Right atrium auricular region (tissue), 2 donors: ENCODE results near the gene HMGB2. TPM values are rescaled to one million over a fixed set of nuclear protein-coding genes. Genes with fewer than 3 reads are reported as not detected.

Experiments
- DNase-seq: peaks from one replicate; pipeline ENCODE4 v3.0.0-alpha.2; 2019; ENCODE audit warnings: low spot score
- H3K27ac ChIP-seq, 2 donors: fragments of 200-600 bp; sonication (generic); 1 replicate in 1 of 2; 2 replicates in 1 of 2; pipeline ENCODE4 v1.5.1; 2016 to 2019
- H3K27me3 ChIP-seq, 2 donors: fragments of 200-600 bp; sonication (generic); one replicate each; pipeline versions ENCODE4 v1.5.1 to v1.6.0; 2017 to 2019
- H3K36me3 ChIP-seq: fragments of 200-600 bp; sonication (generic); one replicate; pipeline ENCODE4 v1.5.1; 2016
- H3K4me1 ChIP-seq, 2 donors: fragments of 200-600 bp; sonication (generic); one replicate each; pipeline versions ENCODE4 v1.5.1 to v1.6.0; 2017 to 2019
- H3K4me3 ChIP-seq, 2 donors: fragments of 200-600 bp; sonication (generic); 1 replicate in 1 of 2; 2 replicates in 1 of 2; pipeline ENCODE4 v1.5.1; 2017 to 2019; ENCODE audit warnings: mild to moderate bottlenecking in 1 of 2, moderate library complexity in 1 of 2
- H3K9me3 ChIP-seq, 2 donors: fragments of 200-600 bp; sonication (generic); one replicate each; pipeline ENCODE4 v1.5.1; 2019
- total RNA-seq, 2 donors: library from RNA; depleted of rRNA; stranded (reverse); fragments of >200 nt; gene quantifications; one replicate each; pipeline ENCODE4 v1.1.0, GENCODE V29; 2016
- TF ChIP-seq, protein P1 (sequence below), 2 donors: fragments of 200-600 bp; sonication (generic); IDR thresholded peaks; one replicate each; pipeline ENCODE4 v1.5.1; 2019; ENCODE audit warnings: antibody characterized with exemption in 2 of 2

Gene HMGB2
- total RNA-seq, result 10 to 100 TPM; 34.4 to 41.7 TPM

DNA sequence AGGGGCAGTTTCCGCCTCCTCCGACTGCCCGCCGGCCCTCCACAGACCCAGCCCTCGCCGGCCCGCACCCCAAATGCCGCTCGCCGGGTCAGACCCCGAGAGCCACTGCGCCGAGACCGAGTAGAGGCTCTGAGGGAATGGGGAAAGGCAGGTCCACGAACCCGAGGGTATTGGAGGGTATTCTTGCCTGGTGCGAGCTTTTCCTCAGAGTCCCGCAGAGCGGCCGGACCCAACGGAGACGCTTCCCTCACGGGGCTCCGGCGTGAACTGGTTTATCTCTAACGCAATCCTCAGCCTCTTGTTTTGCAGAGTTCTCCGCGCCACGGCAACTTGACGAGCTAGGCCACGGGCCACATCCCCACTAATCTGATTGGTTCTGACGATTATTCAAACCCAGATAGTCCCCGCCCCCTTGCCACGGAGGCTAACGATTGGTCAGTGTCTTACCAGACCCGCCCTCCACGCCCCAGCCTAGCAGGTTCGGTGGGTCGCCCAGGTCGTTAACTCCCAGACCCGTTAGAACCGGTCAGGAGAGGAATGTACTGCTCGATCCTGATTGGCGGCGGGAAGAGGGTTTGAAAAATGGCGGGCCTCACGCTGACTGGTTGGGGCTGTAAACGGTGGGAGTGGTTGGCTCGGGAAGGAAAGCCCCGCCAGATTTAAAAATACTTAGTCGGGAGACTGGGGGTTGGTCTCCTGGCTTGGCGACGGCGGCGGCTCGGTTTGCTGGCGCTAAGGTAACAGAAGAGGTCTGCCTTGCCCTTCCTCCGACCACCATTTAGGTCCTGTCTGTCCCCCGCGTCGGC lies at the start of gene HMGB2:
Gene HMGB2, minus strand, starts transcription at position 274 of the 806 bp plus-strand sequence. CDS start 709 bp downstream, outside the sequence.
- Histone ChIP-seq H3K36me3 (peaks cover 24% of the 10 kb centered on the region), H3K4me1 (peaks cover 0 to 18% of the 10 kb centered on the region in 2 donors), H3K27me3 (no peaks in the 10 kb centered on the region), H3K27ac (peak within 1 kb of the TSS; percentile 99 to 100), H3K9me3 (no peaks in the 10 kb centered on the region), H3K4me3 (peak within 1 kb of the TSS; percentile 92 to 94)
- peak; percentile 100 for DNase-seq
- TF ChIP-seq, protein P1, sequence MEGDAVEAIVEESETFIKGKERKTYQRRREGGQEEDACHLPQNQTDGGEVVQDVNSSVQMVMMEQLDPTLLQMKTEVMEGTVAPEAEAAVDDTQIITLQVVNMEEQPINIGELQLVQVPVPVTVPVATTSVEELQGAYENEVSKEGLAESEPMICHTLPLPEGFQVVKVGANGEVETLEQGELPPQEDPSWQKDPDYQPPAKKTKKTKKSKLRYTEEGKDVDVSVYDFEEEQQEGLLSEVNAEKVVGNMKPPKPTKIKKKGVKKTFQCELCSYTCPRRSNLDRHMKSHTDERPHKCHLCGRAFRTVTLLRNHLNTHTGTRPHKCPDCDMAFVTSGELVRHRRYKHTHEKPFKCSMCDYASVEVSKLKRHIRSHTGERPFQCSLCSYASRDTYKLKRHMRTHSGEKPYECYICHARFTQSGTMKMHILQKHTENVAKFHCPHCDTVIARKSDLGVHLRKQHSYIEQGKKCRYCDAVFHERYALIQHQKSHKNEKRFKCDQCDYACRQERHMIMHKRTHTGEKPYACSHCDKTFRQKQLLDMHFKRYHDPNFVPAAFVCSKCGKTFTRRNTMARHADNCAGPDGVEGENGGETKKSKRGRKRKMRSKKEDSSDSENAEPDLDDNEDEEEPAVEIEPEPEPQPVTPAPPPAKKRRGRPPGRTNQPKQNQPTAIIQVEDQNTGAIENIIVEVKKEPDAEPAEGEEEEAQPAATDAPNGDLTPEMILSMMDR (IDR thresholded peaks at IDR 0.05), result no peak

DNA sequence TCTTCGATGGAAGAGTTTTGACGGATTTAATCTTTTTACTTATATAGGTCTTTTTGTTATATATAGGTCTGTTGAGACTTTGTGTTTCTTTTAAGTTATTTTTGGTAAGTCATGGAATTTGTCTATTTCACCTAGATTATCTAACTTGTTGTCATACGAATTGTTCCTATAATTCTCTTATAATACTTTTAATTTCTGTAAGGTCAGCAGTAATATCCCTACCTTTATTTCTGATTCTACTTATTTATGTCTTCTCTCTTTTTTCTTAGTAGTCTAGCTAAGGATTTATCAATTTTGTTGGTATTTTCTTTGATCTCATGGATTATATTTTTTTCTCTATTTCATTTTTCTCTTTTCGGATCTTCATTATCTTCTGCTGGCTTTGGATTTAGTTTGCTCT lies 48.2 kb upstream of the HMGB2 start:
- H3K4me3 ChIP-seq, result no peak overlapping the region
- no peaks in the 10 kb centered on the region for H3K9me3 ChIP-seq
- no peak for DNase-seq
- H3K27me3 ChIP-seq, result no peaks in the 10 kb centered on the region
- TF ChIP-seq, protein P1 (IDR thresholded peaks at IDR 0.05), result no peak
- H3K36me3 ChIP-seq, result no peaks in the 10 kb centered on the region
- H3K4me1 ChIP-seq, result peaks cover 0 to 5% of the 10 kb centered on the region in 2 donors
- H3K27ac ChIP-seq, result no peak overlapping the region

DNA sequence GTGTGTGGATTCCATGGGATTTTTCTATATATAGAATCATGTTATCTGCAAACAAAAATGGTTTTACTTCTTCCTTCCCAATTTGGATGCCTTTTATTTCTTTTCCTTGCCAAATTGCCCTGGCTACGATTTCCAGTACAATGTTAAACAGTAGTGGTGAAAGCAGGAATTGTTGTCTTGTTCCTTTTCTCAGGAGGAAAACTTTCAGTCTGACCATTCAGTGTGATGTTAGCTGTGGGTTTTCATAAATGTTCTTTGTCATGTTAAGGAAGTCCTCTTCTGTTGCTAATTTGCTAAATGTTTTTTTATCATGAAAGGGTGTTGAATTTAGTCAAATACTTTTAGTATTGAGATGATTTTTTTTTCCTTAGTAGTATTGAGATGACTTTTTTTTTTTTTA lies 47.5 kb upstream of the HMGB2 start:
- Histone ChIP-seq H3K4me3 (no peak overlapping the region), H3K27ac (no peak overlapping the region), H3K27me3 (no peaks in the 10 kb centered on the region), H3K4me1 (peaks cover 0 to 5% of the 10 kb centered on the region in 2 donors), H3K9me3 (no peaks in the 10 kb centered on the region), H3K36me3 (no peaks in the 10 kb centered on the region)
- TF ChIP-seq, protein P1 (IDR thresholded peaks at IDR 0.05), result no peak
- no peak for DNase-seq

DNA sequence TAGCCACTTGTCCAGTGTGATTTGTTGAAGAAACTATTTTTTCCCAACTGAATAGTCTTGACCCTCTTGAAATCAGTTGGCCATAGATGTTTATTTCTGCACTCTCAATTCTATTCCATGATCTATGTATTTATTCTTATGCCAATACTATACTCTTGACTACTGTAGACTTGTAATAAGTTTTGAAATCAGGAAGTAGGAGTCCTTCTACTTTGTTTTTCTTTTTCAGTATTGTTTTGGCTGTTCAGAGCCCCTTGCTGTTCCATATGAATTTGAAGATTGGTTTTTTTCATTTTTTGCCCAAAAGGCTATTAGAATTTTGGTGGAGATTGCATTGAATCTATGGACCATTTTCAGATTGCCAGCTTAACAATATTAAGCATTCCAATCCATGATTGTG lies 46.8 kb upstream of the HMGB2 start:
- Histone ChIP-seq H3K36me3 (no peaks in the 10 kb centered on the region), H3K4me1 (peaks cover 0 to 6% of the 10 kb centered on the region in 2 donors), H3K4me3 (no peak overlapping the region), H3K9me3 (no peaks in the 10 kb centered on the region), H3K27ac (no peak overlapping the region), H3K27me3 (no peaks in the 10 kb centered on the region)
- DNase-seq, result no peak
- TF ChIP-seq, protein P1 (IDR thresholded peaks at IDR 0.05), result no peak

DNA sequence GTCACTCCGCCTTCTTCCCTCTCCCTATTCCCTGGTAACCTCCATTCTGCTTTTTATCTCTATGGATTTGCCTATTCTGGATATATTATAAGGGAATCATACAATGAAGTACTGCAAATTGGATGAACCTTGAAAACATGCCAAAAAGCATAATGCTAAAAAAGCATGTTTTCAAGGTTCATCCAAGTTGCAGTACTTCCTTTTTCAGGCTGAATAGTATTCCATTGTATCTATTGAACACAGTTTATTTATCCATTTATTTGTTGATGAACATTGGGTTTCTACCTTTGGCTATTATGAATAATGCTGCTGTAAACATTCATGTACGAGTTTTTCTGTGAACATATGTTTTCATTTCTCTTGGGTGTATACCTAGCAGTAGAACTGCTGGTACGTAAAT lies 45.8 kb upstream of the HMGB2 start:
- no peaks in the 10 kb centered on the region for H3K9me3 ChIP-seq
- H3K36me3 ChIP-seq, result no peaks in the 10 kb centered on the region
- H3K27me3 ChIP-seq, result no peaks in the 10 kb centered on the region
- H3K4me3 ChIP-seq, result no peak overlapping the region
- DNase-seq, result no peak
- no peak overlapping the region for H3K27ac ChIP-seq
- H3K4me1 ChIP-seq, result peaks cover 0 to 12% of the 10 kb centered on the region in 2 donors
- TF ChIP-seq, protein P1 (IDR thresholded peaks at IDR 0.05), result no peak
